GM10847 (cell line): Measurements from ENCODE around the gene SPTB.

Experiments used
- POLR2A ChIP-seq: IDR thresholded peaks from 2 replicates; pipeline ENCODE4 v1.6.1; 2011; ENCODE audit not compliant: insufficient read length; ENCODE audit errors: extremely low read depth

Gene SPTB

DNA sequence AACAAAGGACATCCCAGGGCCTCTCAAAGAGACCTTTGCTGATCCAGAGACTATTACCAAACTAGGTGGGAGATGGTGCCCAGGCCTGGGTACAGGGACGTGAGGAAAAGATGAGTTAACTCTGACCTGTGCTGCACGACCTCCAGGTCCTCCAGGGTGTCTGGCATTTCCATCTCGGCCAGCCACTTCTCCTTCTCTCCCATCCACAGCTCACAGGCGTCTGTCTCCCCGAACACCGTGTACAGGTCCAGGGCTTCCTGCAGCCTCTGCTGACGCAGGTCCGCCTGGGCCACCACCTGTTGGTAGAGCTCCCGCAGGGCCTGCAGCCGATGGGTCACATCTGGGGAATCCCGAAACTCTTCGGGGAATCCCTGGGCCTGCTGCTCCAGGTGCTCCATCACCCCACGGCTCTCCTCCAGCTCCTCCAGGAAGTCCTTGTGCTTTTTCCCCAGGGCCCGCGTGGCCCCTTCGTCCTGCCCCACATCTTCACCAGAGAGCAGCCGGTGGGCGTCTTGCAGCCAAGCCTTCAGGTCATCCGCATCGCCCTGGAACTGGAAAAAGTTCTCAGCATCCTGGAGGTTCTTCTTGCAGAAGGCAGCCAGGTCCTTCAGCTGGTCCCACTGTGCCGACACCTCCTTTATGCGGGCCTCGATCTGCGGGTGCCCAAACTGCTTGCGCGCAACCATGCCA is 86.7 kb downstream of the SPTB start:
- no peak for TF ChIP-seq POLR2A

- no peak for TF ChIP-seq POLR2A
These were observed 87.5 kb downstream of the SPTB start for GRCh38 chr14:64792231-64792630.

- no peak for TF ChIP-seq POLR2A
These were observed 89.2 kb downstream of the SPTB start for GRCh38 chr14:64790478-64790877.

GRCh38 chr14:64789696-64790095 is 90.0 kb downstream of the SPTB start:
- no peak for TF ChIP-seq POLR2A

GRCh38 chr14:64788706-64789105 is 91.0 kb downstream of the SPTB start:
- no peak for TF ChIP-seq POLR2A

DNA sequence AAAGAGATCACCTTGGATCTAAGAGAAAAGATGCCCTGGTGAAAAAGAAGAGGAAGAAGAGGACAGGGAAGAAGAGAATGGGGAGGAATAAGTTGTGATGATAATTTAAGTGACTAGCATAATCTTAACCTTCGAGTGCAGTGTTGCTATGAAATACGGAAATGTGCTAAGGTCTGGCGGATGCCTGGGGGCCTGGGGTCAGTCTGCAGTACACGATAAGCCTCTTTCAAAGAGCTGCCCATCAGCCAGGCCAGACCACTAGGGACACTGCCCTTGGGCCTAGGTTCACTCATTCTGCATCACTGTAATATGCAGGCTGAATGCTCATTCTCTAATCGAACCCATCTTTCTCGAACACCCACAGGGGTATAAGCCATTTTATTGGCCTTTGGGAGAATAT is 92.1 kb downstream of the SPTB start:
- TF ChIP-seq POLR2A, result no peak

GRCh38 chr14:64786296-64787149 is 93.2 kb downstream of the SPTB start:
- no peak for TF ChIP-seq POLR2A

- TF ChIP-seq POLR2A, result no peak
These were observed 95.7 kb downstream of the SPTB start for GRCh38 chr14:64784006-64784405.

GRCh38 chr14:64782196-64782595 is 97.5 kb downstream of the SPTB start:
- no peak for TF ChIP-seq POLR2A

GRCh38 chr14:64779472-64779871 is 100.2 kb downstream of the SPTB start:
- no peak for TF ChIP-seq POLR2A

GRCh38 chr14:64778104-64778754 is 101.5 kb downstream of the SPTB start:
- no peak for TF ChIP-seq POLR2A

GRCh38 chr14:64777461-64777860 is 102.2 kb downstream of the SPTB start:
- TF ChIP-seq POLR2A, result no peak

DNA sequence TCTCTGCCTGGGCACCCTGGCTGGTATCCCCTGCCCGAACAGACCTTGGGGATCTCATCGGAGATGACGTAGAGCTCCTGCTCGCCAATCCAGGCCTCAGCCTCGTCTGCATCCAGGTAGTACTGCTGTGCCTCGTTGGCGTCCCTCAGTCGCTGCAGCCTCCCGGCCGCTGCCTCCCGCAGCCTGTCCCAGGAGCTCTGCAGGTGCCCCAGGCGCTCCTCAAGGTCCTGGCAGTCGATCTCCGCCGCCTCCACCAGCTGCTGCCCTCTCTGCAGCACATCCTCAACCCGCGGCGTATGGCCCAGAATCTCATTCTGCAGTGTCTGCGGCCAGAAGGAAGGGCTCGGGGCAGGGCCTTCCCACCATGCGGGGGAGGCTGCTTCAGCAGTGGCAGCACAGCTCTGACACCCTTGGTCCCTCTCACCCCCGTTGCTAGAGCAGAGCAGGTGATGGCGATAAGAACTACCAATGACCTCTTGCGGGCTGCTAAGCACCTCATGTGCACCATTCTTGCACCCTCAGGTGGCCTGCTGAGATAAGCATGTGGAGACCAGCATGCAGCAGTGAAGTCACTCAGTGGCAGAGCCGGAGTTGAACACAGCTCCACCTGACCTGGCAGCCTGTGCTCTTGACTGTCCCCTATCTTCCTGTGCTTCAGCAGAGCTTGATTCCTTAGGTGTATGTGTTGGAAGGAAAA is 104.5 kb downstream of the SPTB start:
- no peak for TF ChIP-seq POLR2A

DNA sequence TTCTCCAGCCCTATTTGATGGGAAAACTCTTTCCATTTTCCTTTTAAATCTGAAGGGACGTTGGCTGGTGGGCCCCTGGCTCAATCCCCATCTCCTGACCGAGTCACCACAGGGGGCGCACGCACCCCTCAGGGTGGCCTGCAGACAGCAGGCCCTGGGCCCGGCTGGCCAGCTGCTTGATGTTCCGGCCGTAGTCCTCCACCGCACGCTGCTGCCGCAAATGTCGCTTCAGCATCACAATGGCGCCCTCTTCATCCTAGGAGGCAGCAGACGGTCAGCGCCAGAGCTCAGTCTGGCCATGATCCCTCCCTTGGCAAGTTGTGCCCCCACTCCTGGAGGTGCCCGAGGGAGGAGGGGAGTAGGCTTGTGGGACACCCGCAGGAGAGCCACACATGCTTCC is 105.4 kb downstream of the SPTB start:
- TF ChIP-seq POLR2A, result no peak

GRCh38 chr14:64773577-64773976 is 106.1 kb downstream of the SPTB start:
- no peak for TF ChIP-seq POLR2A

DNA sequence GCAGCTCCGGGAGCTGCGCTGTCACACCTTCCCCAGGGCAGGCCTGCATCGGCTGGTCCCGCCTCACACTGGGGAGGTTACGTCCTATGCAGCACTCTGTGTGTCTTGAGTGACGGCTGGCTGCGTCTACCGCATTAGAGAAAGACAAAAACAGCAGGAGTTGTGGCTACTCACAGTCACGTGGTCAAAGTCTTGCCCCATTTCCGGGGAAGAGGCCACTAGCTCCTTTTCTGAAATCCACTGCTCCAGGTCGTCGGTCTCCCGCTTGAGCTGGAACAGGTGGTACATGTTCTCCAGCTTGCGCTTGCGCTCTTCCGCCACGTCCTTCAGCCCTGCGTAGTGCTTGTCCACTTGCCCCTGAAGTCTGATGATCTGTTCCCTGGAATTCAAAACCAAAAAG is 106.7 kb downstream of the SPTB start:
- TF ChIP-seq POLR2A, result no peak

DNA sequence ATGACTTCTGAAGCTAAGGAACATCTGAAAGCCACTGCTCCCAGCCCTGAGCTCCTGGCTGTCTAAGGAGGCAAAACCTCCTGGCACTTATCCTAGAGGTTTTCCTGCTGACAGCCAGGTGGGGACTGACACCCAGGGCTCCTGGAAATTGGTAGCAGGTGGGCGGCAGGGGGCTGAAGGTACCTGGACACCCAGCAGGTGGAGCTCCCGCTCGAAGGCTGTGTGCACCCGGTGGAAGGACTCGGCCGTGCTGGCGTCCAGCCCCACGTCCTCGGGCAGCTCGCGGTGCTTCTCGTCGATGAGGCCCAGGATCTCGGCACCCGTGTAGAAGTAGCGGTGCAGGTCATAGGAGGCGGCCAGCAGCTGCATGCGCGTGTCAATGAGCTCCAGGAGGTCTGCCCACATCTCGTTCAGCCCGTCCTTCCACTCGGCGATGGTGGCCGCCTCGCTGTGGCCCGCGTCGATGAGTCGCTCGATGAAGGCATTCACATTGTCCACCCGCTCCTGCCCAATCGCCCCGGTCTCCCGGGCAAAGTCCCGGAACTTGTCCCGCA is 107.2 kb downstream of the SPTB start:
- TF ChIP-seq POLR2A, result no peak
